ENCODE results near the gene CDS1.

Gene CDS1

GRCh38 chr4:84579403-84579776 is 3.5 kb upstream of the CDS1 start:
- no peak overlapping the region for H3K4me3 ChIP-seq (replicated peaks; ENCODE audit: insufficient read depth, low read length)

GRCh38 chr4:84582302-84582987 is 482 bp upstream of the CDS1 start:
- DNase-seq (ENCODE audit: low read depth in 1 of 2, low spot score in 1 of 2), result peak; percentile 63 to 67
- H3K4me3 ChIP-seq (replicated peaks; ENCODE audit: insufficient read depth, low read length), result peak overlapping the region; percentile 80
- H3K27ac ChIP-seq (replicated peaks), result no peak overlapping the region
- peaks cover 22% of the 10 kb centered on the region for H3K27me3 ChIP-seq (ENCODE audit: insufficient read depth, poor library complexity, severe bottlenecking)
- TF ChIP-seq CTCF (IDR thresholded peaks at IDR 0.05; ENCODE audit: insufficient read depth, low read length) (no peak), POLR2AphosphoS5 (IDR thresholded peaks at IDR 0.05; ENCODE audit: low read depth) (no peak), SPI1 (IDR thresholded peaks at IDR 0.05; ENCODE audit: borderline replicate concordance, low read depth) (no peak), REST (IDR thresholded peaks at IDR 0.05; ENCODE audit: insufficient replicate concordance, low read depth) (no peak), GABPA (IDR thresholded peaks at IDR 0.05; ENCODE audit: low read depth) (no peak)

More at GRCh38 chr4:84579403-84579776, 3.5 kb upstream of the CDS1 start:
- no peak for DNase-seq (ENCODE audit: low read depth in 1 of 2, low spot score in 1 of 2)
- Histone ChIP-seq H3K27me3 (ENCODE audit: insufficient read depth, poor library complexity, severe bottlenecking) (peaks cover 24% of the 10 kb centered on the region), H3K27ac (replicated peaks) (no peak overlapping the region)
- no peak for TF ChIP-seq SPI1 (IDR thresholded peaks at IDR 0.05; ENCODE audit: borderline replicate concordance, low read depth)
- TF ChIP-seq CTCF (IDR thresholded peaks at IDR 0.05; ENCODE audit: insufficient read depth, low read length), result no peak
- TF ChIP-seq POLR2AphosphoS5 (IDR thresholded peaks at IDR 0.05; ENCODE audit: low read depth), result no peak
- TF ChIP-seq GABPA (IDR thresholded peaks at IDR 0.05; ENCODE audit: low read depth), result no peak
- no peak for TF ChIP-seq REST (IDR thresholded peaks at IDR 0.05; ENCODE audit: insufficient replicate concordance, low read depth)

- no peak for DNase-seq (ENCODE audit: low read depth in 1 of 2, low spot score in 1 of 2)
- peak overlapping the region; percentile 80 for H3K4me3 ChIP-seq (replicated peaks; ENCODE audit: insufficient read depth, low read length)
- H3K27ac ChIP-seq (replicated peaks), result no peak overlapping the region
- peaks cover 22% of the 10 kb centered on the region for H3K27me3 ChIP-seq (ENCODE audit: insufficient read depth, poor library complexity, severe bottlenecking)
- no peak for TF ChIP-seq GABPA (IDR thresholded peaks at IDR 0.05; ENCODE audit: low read depth)
- no peak for TF ChIP-seq CTCF (IDR thresholded peaks at IDR 0.05; ENCODE audit: insufficient read depth, low read length)
- no peak for TF ChIP-seq SPI1 (IDR thresholded peaks at IDR 0.05; ENCODE audit: borderline replicate concordance, low read depth)
- TF ChIP-seq REST (IDR thresholded peaks at IDR 0.05; ENCODE audit: insufficient replicate concordance, low read depth), result no peak
- no peak for TF ChIP-seq POLR2AphosphoS5 (IDR thresholded peaks at IDR 0.05; ENCODE audit: low read depth)
Measured at GRCh38 chr4:84583876-84584380, 1.0 kb downstream of the CDS1 start.

All from HL-60 (cell line).